ENCODE measurements around the gene ADAMTSL3. TPM values are rescaled to one million over a fixed set of nuclear protein-coding genes. Genes with fewer than 3 reads are reported as not detected.

The ADAMTSL3 gene
- total RNA-seq, 4 donors from 2014 or later = 2.0 to 11.3 (median 3.8) TPM

DNA sequence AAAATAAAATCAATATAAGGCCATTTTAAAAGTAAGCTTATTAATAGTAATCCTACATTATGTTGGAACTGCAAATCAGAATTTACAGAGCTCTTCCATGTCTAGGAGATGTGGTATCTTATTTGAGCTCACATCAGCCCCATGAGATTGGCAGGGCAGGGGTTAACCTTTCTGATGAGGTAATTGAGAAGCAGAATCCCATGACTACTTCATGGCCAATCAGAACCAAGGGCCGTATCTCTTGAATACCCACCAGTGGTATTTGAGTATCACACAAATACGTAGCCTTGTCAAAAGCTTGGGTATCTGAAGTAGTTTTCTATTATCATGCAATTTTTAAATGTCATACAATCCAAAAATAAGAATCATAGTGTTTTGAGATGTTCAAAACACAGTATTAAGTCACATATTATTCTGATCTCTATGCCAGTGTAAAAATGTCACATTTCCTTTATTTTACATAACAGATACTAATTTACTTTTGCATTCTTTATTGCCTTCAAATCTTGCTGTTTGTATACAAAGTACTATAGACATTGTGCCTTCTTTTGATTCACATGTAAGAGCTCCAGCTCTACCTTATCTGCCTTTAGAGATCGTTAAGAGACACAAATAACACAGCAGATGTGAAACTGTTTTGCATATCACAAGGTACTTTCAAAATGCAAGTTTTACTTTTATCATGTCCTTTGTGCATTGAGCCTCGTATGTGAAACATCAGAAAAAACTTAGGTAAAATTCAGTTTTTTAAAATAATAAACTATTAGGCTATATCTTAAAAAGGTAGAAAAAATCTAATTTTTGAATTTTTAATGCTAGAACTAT lies 329.9 kb downstream of the ADAMTSL3 start:
- H3K4me1 ChIP-seq = no peaks in the 10 kb centered on the region
- no peaks in the 10 kb centered on the region for H3K27me3 ChIP-seq
- no peak for DNase-seq (ENCODE audit: low spot score in 2 of 2)
- H3K36me3 ChIP-seq = no peaks in the 10 kb centered on the region
- no peaks in the 10 kb centered on the region for H3K9me3 ChIP-seq
- H3K27ac ChIP-seq = no peak overlapping the region
- H3K4me3 ChIP-seq = no peak overlapping the region
- 37% methylated on average over 4 of the region's 4 CpGs for WGBS
- TF ChIP-seq POLR2AphosphoS5 (IDR thresholded peaks at IDR 0.05) (no peak), EP300 (IDR thresholded peaks at IDR 0.05) (no peak), POLR2A (IDR thresholded peaks at IDR 0.05) (no peak)
- TF ChIP-seq, protein P1, sequence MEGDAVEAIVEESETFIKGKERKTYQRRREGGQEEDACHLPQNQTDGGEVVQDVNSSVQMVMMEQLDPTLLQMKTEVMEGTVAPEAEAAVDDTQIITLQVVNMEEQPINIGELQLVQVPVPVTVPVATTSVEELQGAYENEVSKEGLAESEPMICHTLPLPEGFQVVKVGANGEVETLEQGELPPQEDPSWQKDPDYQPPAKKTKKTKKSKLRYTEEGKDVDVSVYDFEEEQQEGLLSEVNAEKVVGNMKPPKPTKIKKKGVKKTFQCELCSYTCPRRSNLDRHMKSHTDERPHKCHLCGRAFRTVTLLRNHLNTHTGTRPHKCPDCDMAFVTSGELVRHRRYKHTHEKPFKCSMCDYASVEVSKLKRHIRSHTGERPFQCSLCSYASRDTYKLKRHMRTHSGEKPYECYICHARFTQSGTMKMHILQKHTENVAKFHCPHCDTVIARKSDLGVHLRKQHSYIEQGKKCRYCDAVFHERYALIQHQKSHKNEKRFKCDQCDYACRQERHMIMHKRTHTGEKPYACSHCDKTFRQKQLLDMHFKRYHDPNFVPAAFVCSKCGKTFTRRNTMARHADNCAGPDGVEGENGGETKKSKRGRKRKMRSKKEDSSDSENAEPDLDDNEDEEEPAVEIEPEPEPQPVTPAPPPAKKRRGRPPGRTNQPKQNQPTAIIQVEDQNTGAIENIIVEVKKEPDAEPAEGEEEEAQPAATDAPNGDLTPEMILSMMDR (IDR thresholded peaks at IDR 0.05) = no peak

DNA sequence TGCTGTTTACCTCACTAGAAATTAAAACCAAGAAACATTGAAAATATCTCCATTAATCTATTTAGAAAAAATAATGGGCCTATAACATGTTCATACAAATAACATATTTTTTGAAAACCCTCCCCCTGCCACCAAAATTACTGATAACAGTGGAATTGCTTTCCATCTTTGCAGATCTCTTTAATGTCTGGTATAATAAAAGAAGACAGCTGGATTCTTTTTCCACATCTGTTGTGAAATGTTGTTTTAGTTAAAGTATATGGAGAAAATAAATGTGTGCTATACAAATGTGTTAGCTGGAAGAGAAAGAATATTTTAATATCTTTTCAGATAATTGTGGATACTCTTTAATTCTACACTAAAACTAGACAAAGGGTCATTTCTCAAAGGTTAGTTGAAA lies 330.7 kb downstream of the ADAMTSL3 start:
- no peaks in the 10 kb centered on the region for H3K4me1 ChIP-seq
- no peaks in the 10 kb centered on the region for H3K27me3 ChIP-seq
- DNase-seq (ENCODE audit: low spot score in 2 of 2) = no peak
- no peaks in the 10 kb centered on the region for H3K9me3 ChIP-seq
- H3K4me3 ChIP-seq = no peak overlapping the region
- H3K36me3 ChIP-seq = no peaks in the 10 kb centered on the region
- H3K27ac ChIP-seq = no peak overlapping the region
- TF ChIP-seq POLR2A (IDR thresholded peaks at IDR 0.05) (no peak), EP300 (IDR thresholded peaks at IDR 0.05) (no peak), POLR2AphosphoS5 (IDR thresholded peaks at IDR 0.05) (no peak)
- TF ChIP-seq, protein P1 (IDR thresholded peaks at IDR 0.05) = no peak

DNA sequence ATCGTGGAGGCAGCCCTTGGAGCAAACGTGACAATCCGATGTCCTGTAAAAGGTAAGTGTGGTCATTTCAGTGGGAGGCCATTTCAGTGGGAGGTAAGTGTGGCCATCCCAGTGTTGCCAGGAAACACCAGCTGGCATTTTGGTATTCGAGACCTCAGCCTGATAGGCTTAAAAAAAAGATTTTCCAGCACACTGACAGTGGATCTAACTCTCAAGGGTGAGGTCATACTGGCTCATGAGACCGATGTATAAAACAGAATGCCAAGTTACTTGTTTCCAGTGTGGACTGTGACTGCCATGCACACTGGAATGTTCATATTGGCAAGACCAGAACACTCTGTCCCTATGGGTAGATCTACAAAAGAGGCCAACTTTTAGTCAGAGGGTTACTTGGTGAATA lies 337.2 kb downstream of the ADAMTSL3 start:
- whole genome bisulfite sequencing = 85% methylated on average over 5 of the region's 5 CpGs
- Histone ChIP-seq H3K27ac (no peak overlapping the region), H3K27me3 (no peaks in the 10 kb centered on the region)

DNA sequence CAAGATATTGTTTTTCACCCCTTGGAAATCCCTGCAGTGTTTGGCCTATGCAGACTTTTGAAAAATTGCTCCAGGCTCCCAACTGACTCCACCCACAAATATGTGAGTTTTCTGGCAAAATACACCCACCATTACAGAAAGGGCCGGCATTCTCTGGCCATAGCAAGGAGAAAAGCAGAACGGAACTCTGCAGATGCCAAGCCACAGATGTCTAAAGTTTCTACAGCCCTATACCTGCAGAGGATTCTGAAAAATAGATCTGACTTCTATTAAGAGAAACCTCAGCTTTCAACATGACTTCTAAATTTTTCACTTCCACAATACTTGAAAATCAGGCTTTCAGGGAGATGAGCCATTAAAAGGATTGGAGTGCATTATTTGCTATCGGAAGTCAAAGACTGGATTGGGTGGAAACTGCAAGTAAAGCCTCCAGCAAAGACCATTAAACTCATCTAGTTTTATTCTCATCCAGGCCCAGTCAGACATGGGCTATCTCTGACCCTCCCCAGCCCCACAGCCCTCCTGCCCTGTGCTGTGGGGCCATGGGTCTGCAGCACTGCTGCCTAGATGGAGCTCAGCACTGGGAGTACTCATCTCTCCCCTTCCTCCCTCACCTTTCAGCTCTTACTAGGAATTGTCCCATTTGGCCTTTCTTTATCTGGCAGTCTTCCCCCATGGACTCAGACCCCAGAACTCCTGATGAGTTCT lies 338.6 kb downstream of the ADAMTSL3 start:
- Histone ChIP-seq H3K27ac (no peak overlapping the region), H3K27me3 (no peaks in the 10 kb centered on the region), H3K4me3 (no peak overlapping the region), H3K4me1 (no peaks in the 10 kb centered on the region), H3K36me3 (no peaks in the 10 kb centered on the region), H3K9me3 (no peaks in the 10 kb centered on the region)
- TF ChIP-seq POLR2AphosphoS5 (IDR thresholded peaks at IDR 0.05) (no peak), EP300 (IDR thresholded peaks at IDR 0.05) (no peak), POLR2A (IDR thresholded peaks at IDR 0.05) (no peak)
- TF ChIP-seq, protein P1 (IDR thresholded peaks at IDR 0.05) = no peak
- WGBS = 69% methylated on average over 3 of the region's 3 CpGs
- no peak for DNase-seq (ENCODE audit: low spot score in 2 of 2)

More for the DNA sequence above, 337.2 kb downstream of the ADAMTSL3 start:
- H3K4me1 ChIP-seq = no peaks in the 10 kb centered on the region
- no peaks in the 10 kb centered on the region for H3K9me3 ChIP-seq
- no peaks in the 10 kb centered on the region for H3K36me3 ChIP-seq
- H3K4me3 ChIP-seq = no peak overlapping the region
- no peak for DNase-seq (ENCODE audit: low spot score in 2 of 2)
- TF ChIP-seq, protein P1 (IDR thresholded peaks at IDR 0.05) = no peak
- TF ChIP-seq POLR2AphosphoS5 (IDR thresholded peaks at IDR 0.05) (no peak), EP300 (IDR thresholded peaks at IDR 0.05) (no peak), POLR2A (IDR thresholded peaks at IDR 0.05) (no peak)

DNA sequence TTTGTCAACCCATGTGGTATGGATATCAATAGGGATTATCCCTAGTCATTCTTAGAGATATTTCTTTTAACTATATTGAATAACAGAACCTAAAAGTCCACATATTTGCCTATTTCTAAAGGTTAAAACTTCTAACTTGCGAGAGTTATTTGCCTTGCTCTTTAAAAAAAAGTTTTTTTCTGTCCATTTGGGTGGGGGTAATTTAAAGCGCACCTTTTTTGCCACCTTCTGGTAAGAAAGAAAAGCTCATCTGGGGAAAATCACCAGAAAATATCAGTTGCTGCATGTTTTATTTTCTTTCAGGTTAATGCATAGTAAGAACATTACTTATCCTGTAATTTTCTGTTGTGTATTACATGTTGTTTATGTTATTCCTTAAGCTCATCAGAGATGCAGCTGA lies 339.7 kb downstream of the ADAMTSL3 start:
- no peak overlapping the region for H3K27ac ChIP-seq
- no peaks in the 10 kb centered on the region for H3K36me3 ChIP-seq
- no peak for DNase-seq (ENCODE audit: low spot score in 2 of 2)
- TF ChIP-seq EP300 (IDR thresholded peaks at IDR 0.05) (no peak), POLR2AphosphoS5 (IDR thresholded peaks at IDR 0.05) (no peak), POLR2A (IDR thresholded peaks at IDR 0.05) (no peak)
- TF ChIP-seq, protein P1 (IDR thresholded peaks at IDR 0.05) = no peak
- WGBS = 90% methylated on average over 2 of the region's 2 CpGs
- H3K27me3 ChIP-seq = no peaks in the 10 kb centered on the region
- H3K4me1 ChIP-seq = no peaks in the 10 kb centered on the region
- no peaks in the 10 kb centered on the region for H3K9me3 ChIP-seq
- no peak overlapping the region for H3K4me3 ChIP-seq

All from suprapubic skin (tissue), 4 donors.